Measurements from ENCODE around the gene MGST2.

GRCh38 chr4:139721789-139722188, 56.2 kb downstream of the MGST2 start:
- TF ChIP-seq CTCF (IDR thresholded peaks at IDR 0.05) = no peak
- TF ChIP-seq POLR2A (IDR thresholded peaks at IDR 0.05) = no peak

Measured in testis (tissue), 2 donors.